PC-9 (cell line): ENCODE data around the gene ATP5MK.

ENCODE experiments used
- CTCF ChIP-seq: fragments of 200-600 bp; sonication (generic); conservative IDR thresholded peaks from 2 replicates; pipeline ENCODE4 v1.6.1; 2017; ENCODE audit warnings: mixed run types, antibody characterized with exemption, mild to moderate bottlenecking, moderate library complexity
- EZH2 ChIP-seq: fragments of 200-600 bp; sonication (generic); IDR thresholded peaks from 2 replicates; pipeline ENCODE4 v1.8.0; 2017; ENCODE audit warnings: antibody characterized with exemption, low read depth

- no peak for TF ChIP-seq CTCF
- no peak for TF ChIP-seq EZH2
Observed at GRCh38 chr10:103431902-103432301, 35.6 kb upstream of the ATP5MK start.
